RPMI7951 (cell line): ENCODE data around the gene ITGA8. TPM values are rescaled to one million over a fixed set of nuclear protein-coding genes. Genes with fewer than 3 reads are reported as not detected.

Source experiments
- DNase-seq: peaks from one replicate; pipeline ENCODE4 v3.0.0-alpha.2; 2012; ENCODE audit warnings: low read depth
- total RNA-seq: library from RNA; depleted of rRNA; stranded (reverse); fragments of >200 nt; shearing (Covaris generic); gene quantifications from 2 replicates; pipeline ENCODE4 v1.2.3, GENCODE V29; 2014

ITGA8 gene
- total RNA-seq, 1 experiment from 2014 or later: 7.6 TPM

DNA sequence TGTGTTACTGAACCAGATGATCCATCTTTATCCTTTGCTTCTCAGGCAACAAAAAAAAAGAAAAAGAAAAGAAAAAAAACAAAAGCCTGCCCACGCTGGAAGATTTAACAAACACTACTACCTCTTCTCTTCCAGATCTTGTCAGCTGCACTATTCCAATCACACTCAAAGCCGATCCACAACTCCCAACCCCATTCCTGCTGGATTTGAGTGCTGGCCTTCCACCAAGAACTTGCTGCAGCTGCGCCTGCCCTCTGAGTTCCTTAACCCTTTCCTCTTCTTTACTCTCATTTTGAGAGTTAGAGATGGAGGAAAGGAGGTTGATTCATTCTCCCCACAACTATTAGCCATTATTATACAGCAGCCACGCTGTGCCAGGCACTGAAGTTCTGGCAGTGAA is 16.0 kb upstream of the ITGA8 start:
- DNase-seq: no peak

DNA sequence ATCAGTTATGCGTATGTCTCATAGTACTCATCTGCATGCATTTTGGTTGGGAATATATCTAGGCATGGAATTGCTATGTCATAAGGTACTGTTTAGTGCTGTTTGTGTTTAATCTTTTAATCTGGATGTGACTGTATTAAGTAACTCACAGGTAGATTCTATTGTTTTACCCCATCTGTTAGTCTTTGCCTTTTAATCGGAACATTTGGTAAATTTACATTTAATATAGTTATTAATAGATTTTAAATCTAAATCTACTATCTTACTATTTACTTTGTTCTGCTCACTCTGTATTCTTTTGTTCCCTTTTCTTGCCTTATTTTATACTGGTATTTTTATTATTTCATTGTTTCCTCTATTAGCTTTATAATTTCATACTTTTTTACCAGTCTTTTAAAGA is 10.6 kb upstream of the ITGA8 start:
- no peak for DNase-seq

DNA sequence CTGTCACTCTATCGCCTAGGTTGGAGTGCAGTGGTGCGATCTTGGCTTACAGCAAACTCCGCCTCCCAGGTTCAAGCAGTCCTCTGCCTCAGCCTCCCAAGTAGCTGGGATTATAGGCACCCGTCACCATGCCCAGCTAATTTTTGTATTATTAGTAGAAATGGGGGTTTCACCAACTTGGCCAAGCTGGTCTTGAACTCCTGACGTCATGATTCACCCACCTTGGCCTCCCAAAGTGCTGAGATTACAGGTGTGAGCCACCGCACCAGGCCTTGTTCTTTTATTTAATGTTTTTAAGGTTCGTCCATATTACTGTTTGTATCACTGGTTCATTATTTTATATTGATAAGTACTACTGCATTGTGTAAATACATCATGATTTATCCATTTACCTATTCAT is 10.2 kb upstream of the ITGA8 start:
- no peak for DNase-seq

DNA sequence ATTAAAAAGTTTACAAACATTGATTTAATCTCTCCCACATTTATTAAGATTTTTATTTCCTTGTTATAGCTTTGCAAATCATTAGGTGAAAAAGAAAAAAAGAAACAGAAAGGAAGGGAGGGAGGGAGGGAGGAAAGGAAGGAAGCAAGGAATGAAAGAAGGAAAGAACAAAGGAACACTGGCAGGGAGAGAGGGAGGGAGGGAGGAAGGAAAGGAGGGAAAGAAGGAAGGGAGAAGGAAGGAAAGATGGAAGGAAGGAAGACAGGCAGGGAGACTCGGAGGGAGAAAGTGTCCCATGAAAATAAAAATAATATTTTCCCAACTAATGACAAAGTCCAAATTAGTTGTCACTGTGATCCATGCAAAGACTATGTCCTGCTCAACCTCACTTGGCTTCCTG is 6.3 kb upstream of the ITGA8 start:
- no peak for DNase-seq

DNA sequence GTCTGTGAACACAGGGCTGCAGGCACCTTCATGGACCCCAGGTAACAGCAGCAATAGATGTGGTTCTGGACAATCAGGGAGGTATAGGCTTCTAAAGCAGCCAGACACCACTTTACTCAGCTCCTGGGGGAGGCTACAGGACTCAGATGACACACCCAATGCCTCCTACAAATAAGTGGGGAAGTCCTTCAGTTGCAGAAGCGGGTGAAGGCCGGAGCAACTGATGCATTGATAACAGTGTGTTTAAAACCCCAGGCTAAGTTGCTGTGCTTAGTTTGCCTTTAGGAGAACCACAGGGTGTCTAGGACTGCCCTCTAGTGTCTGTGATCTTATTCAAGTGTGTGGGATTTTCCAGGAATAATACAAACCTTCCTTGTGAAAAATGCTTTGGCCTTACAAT is 5.9 kb upstream of the ITGA8 start:
- peak; percentile 71 for DNase-seq

DNA sequence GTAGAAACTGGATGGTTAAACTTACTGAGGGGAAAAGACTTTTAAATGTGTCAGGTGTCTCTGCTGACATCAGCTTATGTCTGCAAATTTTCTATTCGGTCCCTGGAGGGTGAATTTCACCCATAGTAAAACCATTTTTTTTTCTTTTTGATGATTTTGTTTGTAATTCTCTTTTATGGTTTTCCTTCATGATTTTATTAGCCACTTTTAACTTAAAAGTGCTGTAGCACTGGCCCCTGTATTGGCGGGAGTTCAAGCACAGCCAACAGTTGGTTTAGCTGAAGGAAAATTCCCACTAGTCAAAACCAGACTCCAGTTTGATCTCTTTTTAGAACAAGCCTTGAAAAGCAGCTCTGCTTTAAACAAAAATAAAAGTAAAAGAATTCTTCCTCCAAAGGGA is 5.0 kb upstream of the ITGA8 start:
- no peak for DNase-seq

DNA sequence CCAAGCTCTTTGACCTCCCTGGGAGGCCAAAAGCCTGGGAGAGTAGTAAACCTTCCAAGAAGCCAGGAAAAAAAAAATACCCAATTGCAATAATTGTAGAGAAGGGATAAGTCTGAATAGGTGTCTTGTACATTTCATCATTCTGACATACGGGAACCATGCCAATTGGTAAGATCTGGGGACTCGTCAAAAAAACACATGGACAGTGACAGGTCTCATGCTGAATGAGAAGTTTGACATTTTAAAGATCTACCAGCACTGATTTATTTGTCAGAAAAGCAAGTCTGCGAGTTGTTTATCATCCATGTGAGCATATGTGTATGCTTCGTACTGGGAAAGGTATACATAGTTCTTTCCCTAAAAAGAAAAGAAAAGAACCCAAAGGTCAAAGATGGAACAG is 4.1 kb upstream of the ITGA8 start:
- no peak for DNase-seq

DNA sequence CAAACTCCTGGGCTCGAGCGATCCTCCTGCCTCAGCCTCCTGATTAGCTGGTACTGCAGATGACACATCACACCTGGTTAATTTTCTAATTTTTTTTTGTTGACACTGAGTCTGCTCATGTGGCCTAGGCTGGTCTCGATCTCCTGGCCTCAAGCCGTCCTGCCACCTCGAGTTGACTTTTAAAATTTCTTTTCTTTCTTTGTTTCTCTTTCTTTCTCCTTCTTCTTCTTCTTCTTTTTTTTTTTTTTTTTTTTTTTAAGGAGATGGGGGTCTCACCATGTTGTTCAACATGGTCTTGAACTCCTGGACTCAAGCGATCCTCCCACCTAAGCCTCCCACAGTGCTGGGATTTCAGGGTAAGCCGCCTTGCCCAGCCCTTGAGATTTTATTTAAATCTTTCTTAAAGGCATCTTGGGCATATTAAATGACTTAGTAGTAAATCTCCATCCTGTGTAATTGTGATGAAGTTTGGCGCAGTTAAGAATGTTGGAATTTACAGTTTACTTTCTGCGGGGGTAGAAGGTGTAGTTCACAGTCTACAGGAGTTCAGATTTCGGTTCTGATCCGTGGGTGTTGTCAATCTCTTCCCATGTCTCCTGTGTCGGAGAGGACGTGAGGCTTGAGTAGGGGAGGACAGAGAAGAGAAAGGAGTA is 1.0 kb upstream of the ITGA8 start:
- DNase-seq: no peak

DNA sequence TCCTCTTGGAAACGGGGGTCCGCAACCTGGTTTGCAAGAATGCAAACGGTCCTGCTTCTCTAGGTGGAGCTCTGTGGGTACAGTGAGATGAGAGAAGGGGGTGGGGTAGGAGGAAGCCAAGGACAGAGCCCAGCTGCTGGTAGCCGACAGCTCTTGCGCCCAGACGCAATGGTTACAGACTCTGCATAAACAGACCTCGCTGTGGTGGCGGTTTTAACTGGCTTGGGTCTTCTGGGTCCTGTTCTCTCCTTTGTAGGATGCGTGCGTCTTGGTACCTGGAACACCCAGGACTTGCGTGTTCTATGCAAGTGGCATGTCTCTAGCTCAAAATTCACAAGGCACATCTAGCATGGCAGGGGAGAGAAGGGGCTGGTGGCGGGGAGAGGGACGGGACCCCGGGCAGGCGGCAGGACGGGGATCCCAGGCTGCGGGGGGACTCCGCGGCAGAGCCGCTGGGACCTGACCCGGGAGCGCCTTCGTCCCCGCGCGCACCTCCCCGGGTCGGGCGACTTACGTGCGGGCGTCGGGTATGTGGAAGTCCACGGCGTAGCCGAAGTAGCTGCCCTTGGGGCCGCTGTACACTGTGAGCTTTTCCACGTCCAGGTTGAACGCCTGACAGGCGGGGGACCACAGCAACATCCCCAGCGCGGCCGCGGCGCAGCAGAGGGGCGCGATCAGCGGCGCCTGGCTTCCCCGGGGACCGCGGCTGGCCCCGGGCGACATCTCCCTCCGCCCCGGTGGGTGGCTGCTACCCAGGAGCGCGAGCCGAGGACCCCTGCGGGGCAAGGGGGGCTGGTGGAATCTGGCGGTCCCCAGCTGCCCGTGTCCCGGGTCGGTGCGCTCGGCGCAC is 448 bp downstream of the ITGA8 start:
- DNase-seq: no peak

DNA sequence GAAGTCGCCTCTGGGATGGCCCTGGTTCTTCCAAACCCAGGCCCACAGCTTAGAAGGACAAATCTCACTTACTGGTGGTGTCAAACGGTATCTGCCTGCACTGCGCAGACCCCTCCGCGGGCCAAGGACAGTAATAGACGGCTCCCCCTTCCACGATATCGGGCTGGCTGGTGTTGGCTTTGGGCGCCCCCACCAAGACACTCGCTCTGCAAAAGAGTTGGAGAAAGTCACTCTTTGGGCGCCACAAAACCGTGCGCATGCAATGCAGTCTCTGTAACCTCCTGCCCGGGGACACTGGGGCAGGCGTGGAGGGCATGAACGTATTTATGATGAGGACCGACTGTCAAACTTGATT is 1.1 kb downstream of the ITGA8 start:
- no peak for DNase-seq

DNA sequence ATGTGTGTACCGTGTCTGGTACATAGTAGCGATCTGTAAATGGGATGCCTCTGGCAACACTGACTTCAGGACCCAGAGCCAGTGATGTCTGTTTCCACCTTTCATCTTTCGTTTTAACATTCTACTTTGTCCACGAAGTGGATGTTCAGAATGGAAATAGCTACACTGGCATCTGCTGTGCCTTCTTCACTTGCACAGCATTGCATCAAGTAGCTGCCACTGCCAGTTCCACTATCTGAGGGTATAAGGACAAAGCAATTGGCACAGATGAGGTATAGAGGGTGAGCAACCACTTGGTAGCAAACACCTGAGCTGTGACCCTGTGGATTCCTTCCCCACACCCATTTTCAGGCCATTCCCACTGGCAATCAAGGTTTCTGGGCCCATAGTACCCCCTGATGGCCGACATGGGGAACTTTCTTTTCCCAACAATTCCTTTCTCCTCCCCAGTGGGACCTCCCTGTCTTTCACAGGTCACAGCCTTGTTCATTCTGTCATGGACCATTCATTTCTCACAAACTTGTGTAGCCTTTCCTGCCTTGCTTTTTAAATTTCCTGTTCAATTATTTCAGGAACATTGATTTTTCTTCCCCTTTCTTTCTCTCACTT is 4.0 kb downstream of the ITGA8 start:
- peak; percentile 39 for DNase-seq

DNA sequence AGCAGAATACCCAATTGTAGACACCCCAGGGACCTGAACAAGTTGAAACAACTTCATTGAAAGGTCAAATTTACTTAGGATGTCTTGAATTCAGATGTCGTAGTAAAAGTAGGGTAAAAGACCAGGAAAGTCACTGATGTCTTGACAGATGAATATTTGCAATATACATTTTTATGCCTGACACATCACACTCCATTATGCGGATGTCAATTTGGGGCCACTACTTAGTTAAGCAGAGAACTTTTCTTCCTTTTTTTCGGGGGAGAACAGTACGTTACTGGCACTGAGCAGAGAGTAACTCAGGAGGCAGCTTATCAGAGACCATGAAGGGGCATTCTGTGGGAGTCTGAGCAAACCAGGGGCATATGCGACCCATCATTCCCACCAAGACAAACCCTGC is 4.9 kb downstream of the ITGA8 start:
- DNase-seq: no peak

DNA sequence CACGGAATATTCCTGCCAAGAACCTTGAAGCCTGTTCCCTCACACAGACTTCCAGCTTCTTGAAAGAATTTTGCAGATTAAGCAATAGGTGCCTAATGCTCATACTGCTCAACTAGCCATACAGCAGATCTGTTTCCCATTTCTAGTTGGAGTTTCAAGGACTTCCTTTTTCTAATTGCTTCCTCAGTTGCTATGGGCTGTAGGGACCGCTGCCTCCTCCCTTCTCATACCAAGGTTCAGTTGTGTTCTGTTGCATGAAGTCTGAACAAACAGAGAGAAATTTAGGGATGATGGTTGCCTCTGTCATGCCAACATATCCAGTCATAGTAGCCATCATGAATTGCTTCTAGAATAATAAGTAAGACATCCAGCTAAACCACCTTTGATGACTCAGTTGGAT is 6.8 kb downstream of the ITGA8 start:
- DNase-seq: peak; percentile 46

DNA sequence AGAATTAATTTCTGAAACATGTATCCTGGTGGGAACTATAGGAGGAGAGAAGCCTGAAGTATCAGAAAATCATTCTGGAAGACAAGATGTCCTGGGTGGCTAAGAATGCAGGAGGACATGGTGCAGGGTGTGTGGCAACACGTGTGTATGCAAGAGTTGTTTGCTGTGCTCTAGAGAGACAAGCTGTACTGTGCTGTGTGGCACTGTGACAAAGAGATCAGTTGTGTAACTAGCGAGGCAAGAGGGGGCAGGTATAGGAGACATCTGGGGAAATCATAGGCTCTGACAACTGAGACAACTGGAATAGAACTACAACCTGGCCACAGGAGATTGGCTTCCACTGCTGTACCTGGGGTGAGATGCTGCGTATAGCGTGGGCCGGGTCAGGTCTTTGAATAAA is 9.3 kb downstream of the ITGA8 start:
- DNase-seq: no peak

DNA sequence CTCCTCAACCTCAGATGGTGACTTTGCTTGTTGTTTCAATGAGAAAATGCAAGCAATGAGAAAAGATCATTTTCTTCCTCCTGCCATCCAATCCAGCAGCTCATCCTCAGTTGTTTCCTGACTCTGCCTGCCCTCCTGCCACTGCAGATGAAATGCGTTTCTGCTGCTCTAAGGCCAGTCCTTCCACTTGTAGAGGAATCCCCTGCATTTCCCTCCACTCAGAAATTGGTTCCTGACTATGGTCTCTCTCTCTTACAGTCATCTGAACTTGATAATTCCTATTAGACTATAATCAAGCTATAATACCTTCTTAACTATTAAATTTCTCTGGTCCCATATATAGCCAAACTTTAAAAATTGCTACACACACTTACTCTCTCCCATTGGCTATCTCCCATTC is 14.4 kb downstream of the ITGA8 start:
- DNase-seq: no peak

DNA sequence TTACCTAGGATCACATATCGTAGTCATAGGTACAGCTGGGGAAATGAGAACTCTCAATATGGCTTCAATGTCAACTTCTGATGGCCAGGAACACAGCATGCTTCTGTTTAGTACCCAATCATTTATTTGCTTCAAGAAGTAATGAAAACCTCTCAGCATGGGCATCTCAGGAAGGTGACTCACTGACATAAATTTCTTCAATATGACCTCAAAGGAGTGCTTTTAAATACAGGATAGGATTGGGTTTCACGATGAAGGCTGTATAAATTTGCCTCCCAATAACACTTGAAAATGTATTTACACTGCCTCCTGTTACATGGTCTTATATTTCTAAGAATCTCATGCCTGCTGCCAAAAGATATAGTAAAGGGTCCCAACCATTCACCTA is 15.1 kb downstream of the ITGA8 start:
- DNase-seq: peak; percentile 31

DNA sequence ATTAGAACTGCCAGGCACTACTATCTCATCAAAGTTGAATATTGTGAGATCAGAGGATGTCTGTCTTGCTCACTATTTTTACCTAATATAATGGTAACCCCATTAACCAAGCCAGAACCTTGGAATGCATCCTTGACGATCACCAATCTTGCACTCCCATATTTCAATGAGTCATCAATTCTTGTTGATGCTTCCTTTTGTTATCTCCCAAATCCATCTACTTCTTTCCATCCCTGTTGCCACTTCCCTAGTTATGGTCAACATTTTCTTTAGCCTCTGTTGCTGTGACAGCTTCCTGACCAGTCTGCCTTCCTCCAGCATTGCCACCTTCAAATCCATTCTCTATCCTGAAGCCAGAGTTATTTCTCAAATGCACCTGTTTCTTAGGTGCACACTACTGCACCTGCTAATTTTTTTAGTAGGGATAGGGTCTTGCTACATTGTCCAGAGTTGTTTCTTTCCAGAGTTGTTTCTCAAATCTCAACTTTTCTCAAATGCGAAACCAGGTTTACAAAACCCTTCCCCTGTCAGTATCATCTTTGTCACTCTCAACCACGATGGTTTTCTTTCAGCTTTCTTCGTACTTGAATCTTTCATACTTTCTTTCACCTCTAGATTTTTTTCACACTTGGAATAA is 15.7 kb downstream of the ITGA8 start:
- DNase-seq: no peak

DNA sequence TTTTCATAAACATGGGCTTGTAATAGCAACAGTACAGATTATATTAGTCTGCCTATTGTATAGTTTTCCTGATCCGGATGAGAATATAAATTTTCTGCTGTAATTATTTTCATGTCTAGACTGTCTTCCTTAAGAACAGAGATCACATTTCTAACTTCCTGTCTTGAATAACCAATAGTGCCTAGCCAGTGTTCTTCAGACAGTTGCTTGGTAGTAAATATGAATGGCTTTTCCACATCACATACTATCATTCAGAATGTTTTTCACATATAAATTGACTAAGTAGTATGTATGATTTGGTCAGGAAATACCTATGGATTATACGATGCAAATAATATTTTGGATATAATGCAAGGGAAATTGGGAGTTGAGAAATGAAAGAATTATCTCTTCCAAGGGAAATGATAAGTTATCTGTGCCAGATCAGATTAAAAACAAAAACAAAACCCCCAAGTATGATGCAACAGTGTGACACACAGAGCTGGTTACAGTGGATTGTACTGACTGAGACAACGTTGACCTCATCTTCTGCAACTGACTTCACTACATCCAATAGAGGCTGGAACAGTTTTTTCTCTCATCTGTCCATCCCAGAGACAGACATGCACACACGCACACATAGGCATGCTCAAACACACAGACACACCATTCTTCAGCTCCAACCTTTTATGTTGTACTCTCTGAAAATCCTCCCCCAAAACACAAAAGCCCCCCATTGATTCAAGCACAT is 16.4 kb downstream of the ITGA8 start:
- peak; percentile 31 for DNase-seq

DNA sequence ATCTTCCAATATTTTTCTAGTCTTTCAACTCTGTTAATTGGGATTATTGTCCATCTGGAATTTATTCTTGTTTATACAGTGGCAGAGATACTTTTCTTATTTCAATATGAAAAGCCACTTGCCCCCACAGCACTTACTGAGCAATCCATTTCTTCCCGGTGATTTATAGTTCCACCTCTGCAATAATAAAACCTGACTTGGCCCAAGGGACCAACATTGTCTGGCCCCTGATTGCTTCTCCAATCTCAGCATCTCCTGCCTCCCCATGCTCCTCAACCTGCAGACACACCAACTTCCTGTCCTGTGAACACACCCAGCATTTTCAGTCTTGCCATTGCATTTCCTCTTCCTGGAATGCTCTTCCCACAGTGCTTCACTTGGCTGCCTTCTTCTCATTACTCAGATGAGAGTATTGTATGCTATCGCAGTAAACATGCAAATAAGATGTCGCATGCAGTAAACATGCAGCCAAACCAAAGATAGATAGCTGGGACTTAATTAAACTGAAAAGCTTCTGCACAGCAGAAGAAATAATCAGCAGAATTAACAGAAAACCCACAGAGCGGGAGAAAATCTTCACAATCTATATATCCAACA is 19.5 kb downstream of the ITGA8 start:
- DNase-seq: no peak

DNA sequence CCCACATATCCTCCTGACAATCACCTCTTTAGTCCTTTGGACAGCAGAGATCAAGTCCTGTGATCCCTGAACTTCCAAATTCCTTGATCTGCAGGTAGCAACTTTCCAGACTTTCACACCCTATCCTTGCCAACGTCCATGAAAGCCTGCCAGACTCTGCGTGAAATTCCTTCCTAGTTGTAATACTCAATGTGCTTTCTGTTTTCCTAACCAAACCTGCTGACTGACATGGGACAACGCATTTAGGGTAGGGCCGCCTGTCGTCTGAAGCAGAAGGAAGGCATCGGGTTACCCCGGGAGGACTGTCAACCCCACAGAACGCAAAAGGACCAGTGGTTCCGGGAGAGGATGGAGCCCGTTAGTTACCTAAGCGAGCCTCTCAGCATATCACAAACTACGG is 23.9 kb downstream of the ITGA8 start:
- DNase-seq: no peak

DNA sequence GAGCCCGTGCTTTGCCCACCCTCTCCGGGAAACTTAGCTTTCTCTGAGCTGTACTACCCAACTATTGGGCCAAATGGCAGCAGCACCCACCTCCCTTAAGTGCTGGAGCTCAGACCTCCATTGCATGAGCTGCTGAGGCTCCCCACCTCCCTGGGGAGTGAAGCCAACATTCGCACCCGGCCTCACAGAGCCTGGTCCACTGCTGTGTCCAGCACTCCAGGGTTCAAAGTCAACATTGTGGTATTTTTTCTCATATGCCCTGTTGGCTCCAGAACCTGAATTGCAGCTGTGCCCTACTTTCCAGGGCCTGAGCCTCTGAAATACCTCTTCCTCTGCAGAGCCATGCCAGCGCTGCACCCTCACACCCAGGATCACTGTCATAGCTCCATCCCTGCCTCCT is 29.7 kb downstream of the ITGA8 start:
- DNase-seq: no peak

DNA sequence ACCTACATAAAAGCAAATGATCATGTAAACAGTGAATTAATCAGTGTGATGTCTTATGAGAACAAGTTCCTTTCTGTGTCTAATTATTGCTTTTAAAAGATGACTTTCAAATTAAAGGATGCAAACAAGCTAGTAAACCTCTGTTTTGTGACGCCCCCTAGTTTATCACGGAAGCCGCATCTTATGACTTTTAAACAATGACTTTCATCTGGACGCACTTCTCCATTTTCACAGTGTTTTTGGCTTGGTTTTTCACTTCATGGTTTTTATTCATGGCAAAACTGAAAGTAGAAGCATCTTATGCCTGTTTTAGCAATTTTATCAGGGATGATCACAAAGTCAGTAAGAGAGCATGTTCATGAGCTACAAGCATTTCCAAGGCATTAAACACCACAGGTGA is 35.0 kb downstream of the ITGA8 start:
- DNase-seq: no peak
